ENCODE results near the gene RBFOX1. TPM values are rescaled to one million over a fixed set of nuclear protein-coding genes. Genes with fewer than 3 reads are reported as not detected.

RBFOX1 gene
- total RNA-seq, 2 donors from 2014 or later, result 1.6 to 2.6 TPM

- H3K36me3 ChIP-seq, result no peaks in the 10 kb centered on the region
- H3K27me3 ChIP-seq, result no peaks in the 10 kb centered on the region
- H3K27ac ChIP-seq, result no peak overlapping the region
- TF ChIP-seq CTCF (IDR thresholded peaks at IDR 0.05), result no peak
- H3K9me3 ChIP-seq, result no peaks in the 10 kb centered on the region
- intact Hi-C loops (cut with DNase I), result no loop called here
- no peak overlapping the region for H3K4me3 ChIP-seq
- no peaks in the 10 kb centered on the region for H3K4me1 ChIP-seq
- no peak overlapping the region for H3K9ac ChIP-seq (ENCODE audit: low read depth in 2 of 2, low read length in 2 of 2)
- DNase-seq, result no peak
Measured at GRCh38 chr16:7378024-7378695, 45.5 kb downstream of the RBFOX1 start.

GRCh38 chr16:7380441-7380840, 47.8 kb downstream of the RBFOX1 start:
- Histone ChIP-seq H3K36me3 (no peaks in the 10 kb centered on the region), H3K4me1 (no peaks in the 10 kb centered on the region), H3K4me3 (no peak overlapping the region), H3K9ac (ENCODE audit: low read depth in 2 of 2, low read length in 2 of 2) (no peak overlapping the region), H3K27ac (no peak overlapping the region), H3K27me3 (no peaks in the 10 kb centered on the region), H3K9me3 (no peaks in the 10 kb centered on the region)
- intact Hi-C loops (cut with DNase I), result no loop called here
- no peak for TF ChIP-seq CTCF (IDR thresholded peaks at IDR 0.05)
- DNase-seq, result no peak

GRCh38 chr16:7380911-7381310, 48.3 kb downstream of the RBFOX1 start:
- Histone ChIP-seq H3K36me3 (no peaks in the 10 kb centered on the region), H3K4me1 (no peaks in the 10 kb centered on the region), H3K27me3 (no peaks in the 10 kb centered on the region), H3K4me3 (no peak overlapping the region), H3K9ac (ENCODE audit: low read depth in 2 of 2, low read length in 2 of 2) (no peak overlapping the region), H3K9me3 (no peaks in the 10 kb centered on the region), H3K27ac (no peak overlapping the region)
- no peak for TF ChIP-seq CTCF (IDR thresholded peaks at IDR 0.05)
- DNase-seq, result no peak
- intact Hi-C loops (cut with DNase I), result no loop called here

- H3K4me3 ChIP-seq, result no peak overlapping the region
- DNase-seq, result no peak
Measured at GRCh38 chr16:7381671-7382070, 49.0 kb downstream of the RBFOX1 start.

GRCh38 chr16:7382521-7382920, 49.9 kb downstream of the RBFOX1 start:
- H3K36me3 ChIP-seq, result no peaks in the 10 kb centered on the region
- H3K9me3 ChIP-seq, result no peaks in the 10 kb centered on the region
- H3K27me3 ChIP-seq, result no peaks in the 10 kb centered on the region
- intact Hi-C loops (cut with DNase I), result no loop called here
- H3K4me1 ChIP-seq, result no peaks in the 10 kb centered on the region
- no peak overlapping the region for H3K27ac ChIP-seq
- no peak for DNase-seq
- no peak for TF ChIP-seq CTCF (IDR thresholded peaks at IDR 0.05)
- no peak overlapping the region for H3K4me3 ChIP-seq
- no peak overlapping the region for H3K9ac ChIP-seq (ENCODE audit: low read depth in 2 of 2, low read length in 2 of 2)

More at GRCh38 chr16:7381671-7382070, 49.0 kb downstream of the RBFOX1 start:
- Histone ChIP-seq H3K27ac (no peak overlapping the region), H3K27me3 (no peaks in the 10 kb centered on the region), H3K9me3 (no peaks in the 10 kb centered on the region), H3K36me3 (no peaks in the 10 kb centered on the region), H3K9ac (ENCODE audit: low read depth in 2 of 2, low read length in 2 of 2) (no peak overlapping the region), H3K4me1 (no peaks in the 10 kb centered on the region)
- no peak for TF ChIP-seq CTCF (IDR thresholded peaks at IDR 0.05)
- intact Hi-C loops (cut with DNase I), result no loop called here

Data from colonic mucosa (tissue), 4 donors.